Retina (tissue), 1 donor: ENCODE measurements around the gene SPDYE2B.
"Not testable (repeated sequence)": the region's sequence is repeated elsewhere in the genome, so short reads cannot be mapped to it uniquely, and the experiment has no call there.

Source experiments
- DNase-seq: peaks from one replicate; pipeline ENCODE4 v3.0.0-alpha.2; 2016

SPDYE2B gene, protein sequence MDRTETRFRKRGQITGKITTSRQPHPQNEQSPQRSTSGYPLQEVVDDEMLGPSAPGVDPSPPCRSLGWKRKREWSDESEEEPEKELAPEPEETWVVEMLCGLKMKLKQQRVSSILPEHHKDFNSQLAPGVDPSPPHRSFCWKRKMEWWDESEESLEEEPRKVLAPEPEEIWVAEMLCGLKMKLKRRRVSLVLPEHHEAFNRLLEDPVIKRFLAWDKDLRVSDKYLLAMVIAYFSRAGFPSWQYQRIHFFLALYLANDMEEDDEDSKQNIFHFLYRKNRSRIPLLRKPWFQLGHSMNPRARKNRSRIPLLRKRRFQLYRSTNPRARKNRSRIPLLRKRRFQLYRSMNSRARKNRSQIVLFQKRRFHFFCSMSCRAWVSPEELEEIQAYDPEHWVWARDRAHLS

DNA sequence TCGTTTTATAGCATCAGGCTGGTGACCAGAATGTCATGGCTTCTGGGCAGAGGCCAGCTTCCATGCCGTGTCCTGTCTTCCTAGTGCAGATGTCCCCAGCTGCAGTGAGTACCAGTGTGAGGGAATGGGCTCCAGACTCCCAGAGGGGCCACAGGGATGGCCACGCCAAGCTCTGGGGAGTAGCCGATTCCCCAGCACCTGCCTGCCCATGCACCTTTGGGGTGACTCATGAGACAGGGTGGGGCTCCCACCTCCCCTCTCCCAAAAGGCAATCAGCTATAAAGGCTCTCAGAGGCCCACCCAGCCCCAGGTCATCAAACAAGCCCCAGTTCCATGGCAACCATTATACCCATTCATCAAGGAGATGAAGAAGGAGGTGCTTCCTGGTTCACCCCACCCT, at the start of gene SPDYE2B:
Gene SPDYE2B (plus strand): TSS at position 396 of the 400 bp plus-strand sequence. CDS start 2,030 bp downstream, outside the sequence.
- DNase-seq, result not testable (repeated sequence)

DNA sequence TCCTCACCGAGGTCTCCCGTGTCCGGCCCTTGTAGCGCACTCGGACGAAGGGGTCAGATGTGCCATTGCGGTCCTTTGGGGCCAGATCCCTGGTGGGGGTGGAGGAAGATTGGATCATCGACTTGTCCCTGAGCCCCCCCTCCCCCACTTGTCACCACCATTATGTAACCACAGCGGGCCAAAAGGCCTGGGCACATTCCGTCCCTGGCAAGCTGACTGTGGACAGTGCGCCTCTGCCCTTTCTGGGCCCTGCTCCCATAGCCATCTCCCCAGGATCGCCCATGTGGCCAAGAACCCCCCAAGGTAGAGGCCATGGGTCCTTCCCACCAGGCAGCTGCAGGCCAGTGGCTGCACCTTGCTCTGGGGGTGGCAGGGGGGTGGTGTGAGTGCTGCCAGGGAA, 47.8 kb upstream of the SPDYE2B start:
- not testable (repeated sequence) for DNase-seq

DNA sequence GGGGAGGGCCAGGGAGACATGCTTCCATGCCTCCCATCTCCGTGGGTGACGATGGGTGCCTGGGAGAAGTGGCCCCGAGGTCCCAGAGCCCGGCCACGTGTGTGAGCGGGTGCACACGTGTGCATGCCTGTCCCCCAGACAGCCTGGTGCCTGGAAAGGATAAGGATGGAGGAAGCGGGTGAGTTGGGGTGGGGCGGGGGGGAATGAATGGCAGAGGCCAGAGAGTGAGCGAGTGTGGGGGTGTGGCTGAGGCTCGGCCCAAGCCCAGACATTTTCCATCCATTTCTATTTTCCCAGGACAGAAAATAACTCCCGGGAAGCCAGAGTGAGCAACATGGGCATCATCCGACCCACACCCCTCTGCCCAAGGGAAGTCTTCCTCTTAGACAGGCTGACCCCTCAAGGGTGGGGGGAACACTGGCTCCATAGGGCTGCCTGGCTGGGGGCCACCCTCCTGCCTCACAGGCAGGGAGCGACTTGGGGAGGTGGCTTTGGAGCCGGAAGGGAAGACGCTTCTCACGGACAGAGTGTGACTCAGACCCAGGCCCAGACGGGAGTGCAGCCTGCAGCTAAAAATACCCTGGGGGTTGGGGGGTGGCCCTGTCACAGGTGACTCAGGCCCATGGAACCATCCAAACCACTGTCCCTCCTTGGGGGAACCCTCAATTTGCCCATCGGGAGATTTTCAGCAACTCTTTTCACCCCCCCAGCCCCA, 45.5 kb upstream of the SPDYE2B start:
- DNase-seq, result not testable (repeated sequence)

DNA sequence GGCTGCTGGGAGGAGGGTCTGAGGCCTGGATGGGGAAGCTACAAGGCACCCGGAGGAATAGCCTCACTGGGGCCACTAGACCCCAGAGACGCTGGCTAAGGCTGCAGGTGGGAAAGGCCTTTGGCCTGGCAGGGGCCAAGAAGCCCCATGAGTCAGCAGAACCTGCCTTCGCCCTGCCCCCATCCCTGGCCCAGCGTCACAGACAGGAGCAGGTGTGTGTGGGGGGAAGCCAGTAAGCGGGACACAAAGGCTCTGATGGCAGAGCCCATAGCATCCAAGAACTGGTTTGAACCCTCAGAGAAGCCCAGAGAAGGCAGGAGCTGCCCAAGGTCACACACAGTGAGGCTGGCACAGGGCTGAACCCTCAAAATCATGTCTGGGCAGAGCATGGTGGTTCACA, 43.3 kb upstream of the SPDYE2B start:
- not testable (repeated sequence) for DNase-seq

DNA sequence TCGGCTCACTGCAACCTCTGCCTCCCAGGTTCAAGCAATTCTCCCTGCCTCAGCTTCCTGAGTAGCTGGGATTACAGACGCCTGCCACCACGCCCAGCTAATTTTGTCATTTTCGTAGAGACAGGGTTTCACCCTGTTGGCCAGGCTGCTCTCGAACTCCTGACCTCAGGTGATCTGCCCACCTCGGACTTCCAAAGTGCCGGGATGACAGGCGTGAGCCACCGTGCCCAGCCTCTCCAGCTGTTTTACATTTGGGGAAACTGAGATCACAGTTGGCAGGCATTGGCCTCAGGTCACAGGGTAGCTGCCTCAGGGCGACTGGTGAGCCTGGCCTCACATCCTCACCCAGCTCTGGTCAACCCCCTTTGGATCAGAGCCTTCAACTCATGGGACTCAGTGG, 40.4 kb upstream of the SPDYE2B start:
- DNase-seq, result not testable (repeated sequence)

DNA sequence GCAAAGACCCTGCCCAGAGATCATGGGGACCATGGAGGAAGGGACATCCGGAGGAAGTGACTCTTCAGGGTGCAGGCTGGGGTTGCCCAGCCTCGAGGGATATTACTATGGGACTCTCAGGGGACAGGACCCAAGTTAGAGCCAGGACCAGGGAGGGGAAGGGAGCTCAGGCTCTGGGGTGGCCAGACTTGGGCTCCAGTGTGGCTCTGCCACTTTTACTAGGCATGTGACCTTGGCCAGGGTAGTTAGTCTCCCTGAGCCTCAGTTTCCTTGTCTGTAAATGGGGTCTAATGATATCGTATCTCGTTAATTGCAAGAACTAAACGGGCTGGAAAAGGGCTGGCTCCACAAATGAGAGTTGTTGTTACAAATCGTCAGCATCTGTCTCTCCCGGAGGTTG, 39.7 kb upstream of the SPDYE2B start:
- not testable (repeated sequence) for DNase-seq

DNA sequence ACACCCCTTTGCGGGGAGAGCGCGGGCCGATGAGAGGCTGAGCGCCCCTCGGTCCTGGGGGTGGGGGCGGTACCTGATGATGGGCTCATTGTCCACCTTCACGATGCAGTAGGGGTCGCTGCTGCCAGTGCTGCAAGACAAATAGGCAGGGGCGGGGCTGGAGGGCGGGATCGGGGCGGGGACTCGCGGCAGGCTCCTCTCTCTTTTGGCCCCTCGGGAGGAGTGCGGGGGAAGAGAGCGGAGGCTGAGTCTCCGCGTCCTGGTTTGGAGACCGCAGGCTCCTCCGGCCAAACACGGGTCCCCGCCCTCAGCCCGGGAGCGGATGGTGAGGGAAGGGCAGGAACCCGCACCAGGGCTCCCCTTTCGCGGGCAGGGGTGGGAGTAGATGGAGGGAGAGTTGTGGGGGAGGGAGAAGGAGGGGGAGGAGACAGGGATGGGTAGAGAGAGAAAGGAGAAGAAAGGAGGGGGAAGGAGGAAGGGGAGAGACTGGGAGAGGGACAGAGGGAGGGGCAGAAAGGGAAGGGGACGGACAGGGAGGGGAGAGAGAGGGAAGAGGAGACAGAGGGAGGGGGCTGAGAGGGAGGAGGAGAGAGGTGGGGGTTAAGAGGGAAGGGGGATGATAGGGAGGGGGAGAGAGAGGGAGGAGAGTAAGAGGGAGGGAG, 39.0 kb upstream of the SPDYE2B start:
- DNase-seq, result not testable (repeated sequence)

DNA sequence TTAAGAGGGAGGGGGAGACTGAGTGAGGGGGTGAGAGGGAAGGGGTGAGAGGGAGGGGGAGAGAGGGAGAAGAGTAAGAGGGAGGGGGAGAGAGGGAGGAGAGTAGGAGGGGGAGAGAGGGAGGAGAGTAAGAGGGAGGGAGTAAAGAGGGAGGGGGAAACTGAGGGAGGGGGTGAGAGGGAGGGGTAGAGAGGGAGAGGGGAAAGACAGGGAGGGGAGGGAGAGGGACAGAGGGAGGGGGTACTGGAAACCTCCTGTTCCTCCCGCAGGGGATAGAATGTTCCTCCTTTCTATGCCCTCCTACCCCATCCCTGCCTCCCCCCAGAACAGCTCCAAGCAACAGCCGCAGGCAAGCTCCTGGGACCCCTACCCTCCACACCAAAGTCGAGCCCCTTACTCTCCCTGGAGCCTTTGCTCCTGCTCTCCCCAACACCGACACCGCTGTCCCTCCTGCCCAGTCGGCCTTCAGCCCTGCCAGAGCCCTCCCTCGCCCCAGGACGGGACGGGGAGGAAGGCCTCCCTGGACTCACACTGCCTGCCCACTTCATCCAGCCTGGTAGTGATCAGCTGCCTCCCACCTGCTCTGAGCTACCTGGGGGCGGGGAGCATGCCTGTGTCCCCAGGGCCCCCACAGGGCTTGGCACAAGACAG, 38.3 kb upstream of the SPDYE2B start:
- peak; percentile 72 for DNase-seq

DNA sequence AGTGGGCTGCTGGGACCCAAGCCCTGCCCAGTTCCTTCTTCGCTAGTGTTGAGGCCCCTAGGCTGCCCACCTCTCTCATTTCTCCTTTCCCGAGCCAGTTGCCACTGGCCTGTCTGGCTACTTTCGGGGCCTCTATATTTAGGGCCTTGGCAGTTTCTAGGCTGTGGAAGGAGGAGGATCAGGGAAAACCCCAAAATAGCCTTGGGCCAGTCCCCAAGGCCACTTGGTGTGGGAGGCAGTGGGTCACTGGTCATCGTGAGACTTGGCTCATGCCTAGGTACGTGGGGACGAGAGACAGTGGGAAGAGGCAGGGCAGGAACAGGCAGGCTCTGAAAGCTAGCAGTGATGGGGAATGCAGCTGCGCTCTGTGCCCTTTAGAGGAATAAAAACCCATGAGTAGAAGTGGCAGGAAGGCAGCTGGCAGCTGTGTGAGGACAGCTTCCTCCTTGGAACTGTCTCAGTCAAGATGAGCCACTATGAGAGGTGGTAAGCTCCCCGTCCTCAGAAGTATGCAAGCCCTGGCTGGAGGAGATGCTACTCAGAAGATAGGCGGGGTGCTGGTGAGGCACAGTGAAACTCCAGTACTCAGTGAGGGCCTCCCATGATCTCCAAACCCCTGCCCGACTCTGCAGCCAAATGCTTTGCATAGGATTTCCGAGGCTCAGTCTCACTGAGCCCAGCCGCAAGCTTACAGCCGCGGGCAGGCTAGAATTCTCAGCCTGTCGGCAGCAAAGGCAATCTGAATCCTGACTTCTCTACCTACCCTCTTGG, 36.4 kb upstream of the SPDYE2B start:
- not testable (repeated sequence) for DNase-seq

DNA sequence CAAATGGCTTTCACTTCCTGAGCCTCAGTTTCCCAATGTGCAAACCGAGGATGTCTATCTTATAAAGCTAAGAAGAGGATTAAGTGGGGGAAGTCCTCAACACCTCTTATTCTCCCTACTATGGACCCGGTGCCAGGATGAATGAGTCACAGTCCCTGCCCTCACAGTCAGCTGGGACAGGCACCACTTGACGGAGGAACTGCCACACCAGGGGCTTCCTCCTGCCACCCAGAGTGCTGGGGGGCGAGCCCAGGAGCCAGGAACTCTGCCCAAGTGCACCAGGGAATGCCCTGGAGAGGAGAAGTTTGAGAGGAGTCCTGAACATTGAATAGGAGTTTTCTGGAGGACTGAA, 35.8 kb upstream of the SPDYE2B start:
- DNase-seq, result not testable (repeated sequence)

DNA sequence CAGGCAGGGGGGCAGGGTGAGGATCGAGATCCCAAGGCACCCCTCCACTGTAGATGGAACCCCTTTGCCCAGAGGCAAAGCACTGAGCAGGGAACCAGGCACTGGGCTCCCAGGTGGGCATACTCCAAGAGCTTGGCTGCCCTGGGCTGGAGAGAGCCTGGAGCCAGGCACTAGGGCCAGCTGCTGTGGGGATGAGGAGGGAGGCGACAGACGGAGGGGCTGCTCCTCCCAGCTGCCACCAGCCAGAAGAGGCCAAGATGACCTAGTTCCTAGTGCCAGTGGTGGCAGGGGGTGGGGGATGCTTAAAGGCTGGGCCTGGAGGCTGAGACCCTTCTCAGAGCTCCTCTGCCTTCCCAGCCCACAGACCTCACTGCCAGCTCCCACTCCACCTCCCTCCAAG, 35.2 kb upstream of the SPDYE2B start:
- not testable (repeated sequence) for DNase-seq

DNA sequence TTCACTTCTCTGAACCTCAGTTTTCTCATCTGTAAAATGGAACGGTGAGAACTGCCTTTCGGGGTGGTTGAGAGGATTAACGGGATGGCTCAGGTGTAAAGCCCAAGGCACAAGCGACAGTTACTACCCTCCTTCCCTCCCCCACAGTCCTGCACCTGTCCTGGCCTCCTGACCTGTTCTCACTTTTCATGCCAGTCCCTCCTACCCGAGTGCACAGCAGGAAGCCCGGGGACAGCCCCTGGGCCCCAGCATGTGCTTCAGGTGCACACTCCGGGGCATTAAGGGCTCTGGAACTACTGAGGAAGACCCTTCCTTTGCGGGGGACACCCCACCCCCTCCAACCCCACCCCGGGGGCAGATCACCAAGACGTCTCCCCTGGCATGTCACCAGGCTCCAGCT, 34.2 kb upstream of the SPDYE2B start:
- DNase-seq, result not testable (repeated sequence)

DNA sequence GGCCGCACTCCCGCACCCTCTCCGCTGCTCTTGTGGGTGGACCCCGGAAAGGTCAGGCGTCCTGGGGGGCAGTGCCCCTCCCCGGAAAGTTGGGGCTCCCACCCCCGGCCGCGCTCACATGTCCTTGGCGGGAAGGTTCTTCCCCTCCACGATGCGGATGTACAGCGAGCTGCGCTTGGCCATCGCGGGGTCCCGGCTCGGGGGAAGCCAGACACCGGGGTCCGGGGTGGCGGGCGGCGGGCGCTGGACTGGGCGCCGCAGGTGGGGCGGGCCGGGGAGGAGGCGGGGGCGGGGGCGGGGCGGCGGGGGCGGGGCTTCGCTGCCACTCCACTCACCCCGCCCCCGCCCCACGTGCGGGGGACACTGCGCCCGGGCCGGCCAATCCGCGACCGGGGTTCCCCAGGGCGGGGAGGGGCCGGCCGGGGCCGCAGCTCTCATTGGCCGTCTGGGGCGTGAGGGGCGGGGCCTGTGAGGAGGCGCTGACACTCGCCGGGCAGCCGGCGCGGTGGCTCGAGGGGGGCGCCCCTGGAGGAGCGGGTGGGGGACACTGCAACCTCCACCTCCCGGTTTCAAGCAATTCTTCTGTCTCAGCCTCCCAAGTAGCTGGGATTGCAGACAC, 33.5 kb upstream of the SPDYE2B start, which contains the start of gene RASA4:
Gene RASA4 (minus strand): TSS at position 250 of the 619 bp plus-strand sequence. CDS start 67 bp downstream, at position 183.
- DNase-seq, result peak; percentile 0

DNA sequence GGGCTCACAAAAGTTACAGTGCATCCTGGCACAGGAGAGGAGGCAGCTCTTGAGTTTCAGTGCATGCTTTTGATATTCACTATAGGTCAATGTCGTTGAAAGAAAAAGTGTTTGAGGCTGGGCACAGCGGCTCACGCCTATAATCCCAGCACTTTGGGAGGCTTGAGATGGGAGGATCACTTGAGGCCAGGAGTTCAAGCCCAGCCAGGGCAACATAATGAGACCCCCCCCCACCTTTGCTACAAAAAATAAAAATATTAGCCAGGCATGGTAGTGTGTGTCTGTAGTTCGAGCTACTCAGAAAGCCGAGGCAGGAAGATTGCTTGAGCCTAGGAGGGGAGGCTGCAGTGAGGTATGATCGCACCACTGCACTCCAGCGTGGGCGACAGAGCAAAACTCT, 32.0 kb upstream of the SPDYE2B start:
- DNase-seq, result not testable (repeated sequence)

DNA sequence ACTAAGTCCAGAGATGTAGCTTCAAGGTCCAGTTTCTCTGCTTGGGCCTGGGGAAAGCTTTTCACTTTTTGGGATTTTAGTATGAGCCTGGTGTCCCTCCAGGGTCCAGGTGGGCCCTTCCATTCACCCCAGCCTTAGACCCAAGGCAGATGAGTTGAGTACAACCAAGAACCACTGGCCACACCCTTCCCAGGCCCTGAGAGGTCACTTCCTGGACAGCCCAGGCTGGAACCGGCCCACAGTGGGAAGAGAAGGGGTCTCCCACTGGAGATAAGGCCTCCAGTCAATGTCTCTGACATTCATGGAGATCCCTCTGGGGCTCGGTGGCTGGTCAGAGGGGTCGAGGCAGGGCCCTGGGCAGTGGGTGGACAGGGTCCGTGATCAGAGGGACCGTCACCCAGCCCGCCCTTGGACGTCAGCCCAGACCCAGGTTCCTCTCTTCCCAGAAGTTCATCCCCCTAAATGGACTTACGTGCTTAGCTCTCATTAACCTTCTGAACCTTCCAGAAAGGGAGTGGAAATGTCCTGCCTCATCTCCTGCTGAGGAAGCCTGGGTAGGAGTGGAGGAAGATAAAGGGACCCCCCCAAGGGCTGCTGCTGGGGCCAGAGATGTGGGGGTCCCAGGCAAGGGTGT, 22.7 kb upstream of the SPDYE2B start:
- not testable (repeated sequence) for DNase-seq

DNA sequence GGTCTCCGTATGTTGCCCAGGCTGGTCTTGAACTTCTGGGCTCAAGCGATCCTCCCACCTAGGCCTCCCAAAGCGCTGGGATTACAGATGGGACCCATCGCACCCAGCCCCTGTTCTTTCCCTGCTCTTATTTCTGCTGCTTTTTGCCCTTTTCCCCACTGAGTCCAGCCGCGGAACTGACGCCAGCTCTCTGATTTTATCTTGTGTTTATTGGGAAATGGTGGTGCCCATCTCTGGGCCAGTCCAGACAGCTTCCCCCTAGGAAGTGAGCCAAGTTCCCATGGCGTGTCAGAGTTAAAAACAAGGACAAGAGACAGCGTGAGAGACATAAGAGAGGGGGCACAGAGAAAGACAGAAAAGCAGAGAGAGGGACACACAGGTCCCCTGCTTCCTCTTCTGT, 19.5 kb upstream of the SPDYE2B start:
- DNase-seq, result not testable (repeated sequence)

DNA sequence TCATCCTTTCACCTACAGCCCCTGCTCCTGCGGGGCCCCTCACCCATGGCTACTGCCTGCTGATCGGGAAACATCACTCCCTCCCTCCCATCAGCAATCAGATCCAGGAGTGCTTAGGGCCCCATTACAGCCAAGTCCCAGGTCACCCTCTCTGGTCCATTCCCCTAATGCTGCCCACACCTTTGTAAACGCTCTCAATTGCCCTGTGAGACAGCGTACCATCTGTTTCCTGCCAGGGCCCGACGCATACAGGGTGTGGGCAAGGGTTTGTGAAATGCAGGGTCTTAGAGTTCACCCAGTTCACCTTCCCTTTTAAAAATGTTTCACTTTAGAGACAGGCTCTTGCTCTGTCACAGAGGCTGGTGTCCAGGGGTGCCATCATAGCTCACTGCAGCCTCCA, 15.8 kb upstream of the SPDYE2B start:
- DNase-seq, result not testable (repeated sequence)

DNA sequence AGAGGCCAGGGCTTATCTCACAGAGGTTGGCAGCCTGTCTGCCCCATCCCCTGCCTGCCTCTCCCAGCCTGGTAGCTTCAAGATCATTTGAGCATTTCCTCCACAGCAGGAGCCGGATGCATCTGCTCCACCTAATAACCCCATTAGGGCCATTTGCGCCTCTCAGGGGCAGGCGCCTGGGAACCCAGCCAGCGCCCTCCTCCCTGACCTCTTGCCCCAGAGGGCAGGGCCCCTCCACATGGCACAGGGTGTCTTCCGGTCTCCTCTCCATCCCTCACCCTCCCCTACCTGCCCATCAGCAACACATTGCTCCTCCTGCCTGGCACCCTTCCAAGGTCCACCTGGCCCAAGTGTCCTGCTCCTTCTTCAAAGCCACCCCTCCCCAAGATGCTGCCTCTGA, 14.8 kb upstream of the SPDYE2B start:
- not testable (repeated sequence) for DNase-seq

DNA sequence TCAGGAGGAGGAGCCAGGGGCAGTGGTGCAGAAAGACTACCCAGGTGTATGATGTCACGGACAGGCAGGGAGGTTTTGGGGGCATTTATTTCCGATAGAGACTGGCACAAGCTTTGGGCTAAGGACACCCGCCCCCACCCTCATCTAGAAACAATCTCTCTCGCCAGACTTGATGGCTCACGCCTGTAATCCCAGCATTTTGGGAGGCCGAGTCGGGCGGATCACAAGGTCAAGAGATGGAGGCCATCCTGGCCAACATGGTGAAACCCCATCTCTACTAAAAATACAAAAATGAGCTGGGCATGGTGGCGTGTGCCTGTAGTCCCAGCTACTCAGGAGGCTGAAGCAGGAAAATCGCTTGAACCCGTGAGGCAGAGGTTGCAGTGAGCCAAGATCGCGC, 13.2 kb upstream of the SPDYE2B start:
- not testable (repeated sequence) for DNase-seq

DNA sequence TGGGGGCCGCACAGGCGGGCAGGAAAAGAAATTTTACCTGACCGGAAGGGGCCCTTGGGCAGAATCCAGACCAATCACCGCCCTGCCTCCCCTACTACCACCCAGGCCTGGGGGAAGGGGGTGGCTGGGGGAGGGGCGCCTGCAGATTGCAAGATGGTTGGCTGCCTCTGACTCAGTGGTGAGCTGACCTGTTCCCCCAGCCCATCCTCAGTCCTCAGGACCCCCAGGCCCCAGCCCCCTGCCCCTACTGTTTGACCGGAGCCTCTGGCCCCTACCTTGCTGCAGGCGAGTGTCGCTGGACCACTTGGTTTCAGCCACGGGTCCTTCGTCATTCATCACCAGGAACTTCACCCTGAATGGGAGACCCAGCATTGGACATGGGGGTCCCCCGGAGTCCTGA, 11.3 kb upstream of the SPDYE2B start:
- DNase-seq, result not testable (repeated sequence)

DNA sequence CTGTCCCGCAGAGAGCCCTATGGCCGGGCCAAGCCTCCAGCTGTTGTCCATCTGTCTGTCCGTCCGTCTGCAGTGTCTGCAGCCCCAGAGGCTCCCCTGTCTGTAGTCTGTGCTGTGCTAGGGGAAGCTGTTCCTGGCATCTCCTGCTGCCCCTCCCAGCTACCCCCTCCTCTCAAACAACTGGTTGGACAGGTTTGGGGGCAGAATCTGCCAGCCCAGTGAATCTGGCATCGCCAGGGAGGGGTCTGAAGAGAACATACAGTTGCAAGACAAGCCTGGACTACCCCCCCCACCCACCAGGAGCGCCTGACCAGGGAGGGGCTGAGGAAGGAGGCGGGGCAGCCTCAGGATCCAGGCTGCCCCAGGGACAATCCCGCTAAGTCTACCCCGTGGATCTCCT, 7.4 kb upstream of the SPDYE2B start, which contains the start of gene UPK3BL1:
Gene UPK3BL1 (minus strand): TSS at position 101 of the 400 bp plus-strand sequence. CDS start 50 bp downstream, at position 51.
- not testable (repeated sequence) for DNase-seq
